NCI-H510A treated with DMSO at 0.1 percent for 48 hours (cell line): ENCODE data around the gene CD163.
"Not testable (repeated sequence)": the region's sequence is repeated elsewhere in the genome, so short reads cannot be mapped to it uniquely, and the experiment has no call there.

Experiments used
- DNase-seq: peaks from one replicate; lab custom pipeline; 2025; lab: John Stamatoyannopoulos, UW

Gene CD163

DNA sequence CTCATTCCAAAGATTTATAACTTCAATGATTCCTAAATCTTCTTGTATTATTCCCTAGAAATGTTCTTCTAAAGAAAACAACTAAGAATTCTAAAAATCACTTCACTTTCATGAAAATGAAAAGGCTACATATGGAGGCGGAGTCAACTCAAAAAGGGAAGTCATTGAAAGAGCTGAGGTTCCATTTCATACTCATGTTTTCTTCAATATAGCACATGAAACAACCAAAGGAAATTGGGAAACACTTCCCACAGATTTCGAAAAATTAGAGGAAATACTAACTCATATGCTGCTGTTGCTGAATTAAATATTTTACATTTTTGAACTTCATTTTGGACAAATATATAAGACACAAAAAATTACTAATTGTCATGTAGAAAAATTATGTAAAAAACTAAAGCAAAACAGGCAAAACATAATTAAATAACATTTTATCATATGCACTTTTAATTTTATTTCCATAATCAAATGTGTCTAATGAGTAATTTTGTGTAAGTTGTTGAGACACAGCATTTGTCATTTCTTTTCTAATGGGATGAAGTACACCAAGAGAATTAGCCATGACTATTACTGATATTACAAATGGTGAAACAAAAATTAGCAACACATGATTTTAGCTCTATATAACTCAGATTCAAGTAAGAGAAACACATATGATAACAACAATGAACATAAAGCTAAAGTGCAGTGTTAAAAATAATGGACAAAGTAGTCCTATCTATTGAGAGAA lies at the start of gene CD163:
Gene CD163, minus strand, starts transcription at position 92 of the 730 bp plus-strand sequence. Its CDS starts 87 bp downstream, at position 5.
- DNase-seq = no peak

DNA sequence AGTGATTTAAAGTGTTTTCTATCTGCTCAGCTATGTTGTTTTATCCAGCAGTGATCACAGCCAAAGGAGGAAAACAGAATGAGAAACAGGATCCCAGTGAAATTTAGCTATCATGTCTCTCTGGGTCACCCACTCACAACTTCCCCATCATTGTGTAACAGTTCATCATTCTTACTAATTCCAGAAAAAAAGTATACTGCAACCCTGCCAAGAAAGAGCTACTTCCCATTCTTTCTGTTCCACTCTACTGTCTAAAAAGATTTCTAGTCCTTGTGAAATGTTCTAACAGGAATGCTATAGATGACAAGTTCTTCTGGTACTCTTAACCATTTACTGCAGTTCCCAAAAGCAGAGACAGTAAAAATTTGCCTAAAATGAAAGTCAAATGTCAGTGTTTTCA lies 39.2 kb upstream of the CD163 start:
- DNase-seq = no peak

DNA sequence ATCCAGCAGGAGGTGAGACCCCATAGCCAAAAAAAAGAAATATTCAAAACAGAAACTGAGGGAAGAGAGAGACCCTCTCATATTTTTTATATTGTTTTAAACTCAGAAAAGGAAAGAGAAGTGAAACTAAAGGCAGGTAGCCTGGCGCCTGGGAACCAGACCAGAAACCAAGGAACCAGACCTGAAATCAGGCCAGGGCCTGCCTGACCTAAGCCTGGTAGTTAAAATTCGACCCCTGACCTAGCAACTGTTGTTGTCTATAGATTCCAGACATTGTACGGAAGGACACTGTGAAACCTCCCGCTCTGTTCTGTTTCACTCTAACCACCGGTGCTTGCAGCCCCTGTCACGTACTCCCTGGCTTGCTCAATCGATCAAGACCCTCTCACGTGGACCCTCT lies 38.5 kb upstream of the CD163 start:
- DNase-seq = no peak

DNA sequence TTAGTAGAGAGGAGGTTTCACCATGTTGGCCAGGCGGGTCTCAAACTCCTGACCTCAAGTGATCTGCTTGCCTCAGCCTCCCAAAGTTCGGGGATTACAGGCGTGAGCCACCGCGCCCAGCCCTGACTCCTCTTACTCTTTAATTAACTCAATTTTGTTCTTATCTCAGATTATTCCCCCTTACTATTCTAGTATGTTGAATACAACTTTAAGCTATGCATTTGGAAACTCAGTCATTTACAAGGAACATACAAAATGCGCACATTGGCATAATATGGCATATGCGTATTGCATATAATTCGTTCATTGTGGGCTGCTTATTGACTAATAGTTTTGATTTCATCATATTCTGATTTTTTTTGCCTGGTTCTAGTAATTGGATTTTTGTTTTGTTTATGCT lies 10.8 kb upstream of the CD163 start:
- no peak for DNase-seq

DNA sequence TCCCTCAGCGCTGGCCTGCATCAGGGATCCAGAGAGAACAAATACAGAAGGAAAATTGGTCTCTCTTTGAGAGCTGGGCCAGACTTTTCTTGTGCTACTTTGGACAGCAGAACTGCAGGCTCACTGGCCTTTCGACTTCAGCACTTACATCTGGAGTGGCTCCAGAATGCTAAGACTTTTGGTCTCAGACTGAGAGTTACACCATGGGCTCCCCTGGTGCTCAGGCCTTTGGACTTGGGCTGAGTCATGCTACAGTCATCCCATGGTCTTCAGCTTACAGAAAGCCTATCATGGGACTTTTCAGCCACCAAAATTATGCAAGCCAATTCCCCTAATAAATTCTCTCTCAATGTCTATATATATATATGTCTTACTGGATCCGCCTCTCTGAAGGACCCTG lies 9.0 kb upstream of the CD163 start:
- DNase-seq = no peak

DNA sequence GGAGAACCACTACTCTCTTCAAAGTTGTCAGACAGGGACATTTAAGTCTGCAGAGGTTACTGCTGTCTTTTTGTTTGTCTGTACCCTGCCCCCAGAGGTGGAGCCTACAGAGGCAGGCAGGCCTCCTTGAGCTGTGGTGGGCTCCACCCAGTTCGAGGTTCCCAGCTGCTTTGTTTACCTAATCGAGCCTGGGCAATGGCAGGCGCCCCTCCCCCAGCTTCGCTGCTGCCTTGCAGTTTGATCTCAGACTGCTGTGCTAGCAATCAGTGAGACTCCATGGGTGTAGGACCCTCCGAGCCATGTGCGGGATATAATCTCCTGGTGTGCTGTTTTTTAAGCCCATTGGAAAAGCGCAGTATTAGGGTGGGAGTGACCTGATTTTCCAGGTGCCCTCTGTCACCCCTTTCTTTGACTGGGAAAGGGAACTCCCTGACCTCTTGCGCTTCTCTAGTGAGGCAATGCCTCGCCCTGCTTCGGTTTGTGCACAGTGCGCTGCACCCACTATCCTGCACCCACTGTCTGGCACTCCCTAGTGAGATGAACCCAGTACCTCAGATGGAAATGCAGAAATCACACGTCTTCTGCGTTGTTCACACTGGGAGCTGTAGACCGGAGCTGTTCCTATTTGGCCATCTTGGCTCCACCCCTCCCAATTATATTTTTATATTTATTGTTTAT lies 6.4 kb upstream of the CD163 start:
- not testable (repeated sequence) for DNase-seq

DNA sequence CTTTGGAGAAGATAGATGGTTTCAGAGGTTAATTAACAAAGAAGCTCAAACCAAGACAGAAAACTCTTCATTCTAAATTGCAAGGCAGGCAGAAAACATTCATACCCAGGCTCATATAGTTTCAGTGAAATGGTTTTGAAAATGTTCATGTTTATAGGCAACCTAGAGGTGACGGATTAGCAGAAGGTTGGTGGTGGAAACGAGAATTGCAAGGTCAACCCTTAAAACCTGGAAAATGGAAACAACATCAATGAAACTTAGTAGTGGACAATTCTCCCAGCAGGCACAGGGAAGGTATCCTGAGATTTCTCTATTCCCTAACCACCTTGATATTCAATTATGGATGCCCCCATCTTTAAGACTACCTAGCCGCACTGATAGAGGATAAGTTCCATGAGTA lies 965 bp downstream of the CD163 start:
- no peak for DNase-seq

DNA sequence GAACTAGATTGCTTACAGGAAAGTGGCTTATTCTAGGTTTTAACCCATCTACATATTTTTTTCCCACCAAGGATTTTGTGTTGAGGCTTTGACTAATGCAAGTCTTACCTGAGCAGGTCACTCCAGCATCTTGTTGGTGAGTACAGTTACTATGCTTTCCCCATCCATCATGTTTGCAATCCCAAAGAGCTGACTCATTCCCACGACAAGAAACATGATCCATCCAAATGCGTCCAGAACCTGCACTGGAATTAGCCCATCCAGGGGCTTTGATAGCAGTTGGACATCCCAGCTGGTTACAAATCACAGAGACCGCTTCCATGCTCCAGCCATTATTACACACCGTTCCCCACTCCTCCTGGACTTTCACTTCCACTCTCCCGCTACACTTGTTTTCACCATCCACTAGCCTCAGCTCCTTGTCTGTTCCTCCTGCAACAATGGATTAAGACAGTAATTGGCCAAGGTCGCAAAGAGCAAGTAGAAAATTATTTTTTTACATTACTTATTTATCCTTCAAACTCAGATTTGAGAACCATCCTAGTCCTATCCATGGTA lies 2.5 kb downstream of the CD163 start:
- no peak for DNase-seq

DNA sequence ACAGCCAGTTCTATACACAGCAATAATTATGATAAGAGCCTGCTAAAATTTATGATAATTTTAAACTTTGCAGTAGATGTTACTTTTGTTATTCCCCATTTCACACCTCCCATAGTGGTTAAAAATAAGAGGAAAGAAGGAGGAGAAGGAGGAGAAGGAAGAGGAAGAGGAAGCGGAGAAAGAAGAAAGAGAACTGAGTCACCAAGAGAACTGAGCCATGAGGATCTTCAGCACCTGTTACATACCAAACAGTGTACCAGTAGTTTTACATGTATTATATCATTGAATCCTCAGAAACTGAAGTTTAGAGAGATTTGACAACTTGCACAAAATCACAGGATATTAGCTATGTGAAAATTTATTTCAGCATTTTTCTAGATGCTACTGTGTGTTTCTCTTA lies 3.9 kb downstream of the CD163 start:
- no peak for DNase-seq

DNA sequence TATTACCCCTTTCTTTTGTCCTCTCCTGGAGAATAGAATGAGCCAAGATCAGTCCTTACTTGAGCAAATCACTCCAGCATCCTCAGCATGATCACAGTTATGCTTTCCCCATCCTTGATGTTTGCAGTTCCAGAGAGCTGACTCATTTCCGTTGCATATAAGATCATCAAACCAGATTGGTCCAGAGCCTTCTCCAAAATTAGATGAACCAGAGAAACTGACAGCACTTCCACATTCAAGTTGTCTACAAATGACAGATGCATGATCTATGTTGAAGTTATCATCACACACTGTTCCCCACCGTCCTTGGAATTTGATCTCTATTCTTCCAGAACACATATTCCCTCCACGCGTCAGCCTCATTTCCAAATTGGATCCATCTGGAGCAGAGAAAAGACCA lies 4.8 kb downstream of the CD163 start:
- no peak for DNase-seq

DNA sequence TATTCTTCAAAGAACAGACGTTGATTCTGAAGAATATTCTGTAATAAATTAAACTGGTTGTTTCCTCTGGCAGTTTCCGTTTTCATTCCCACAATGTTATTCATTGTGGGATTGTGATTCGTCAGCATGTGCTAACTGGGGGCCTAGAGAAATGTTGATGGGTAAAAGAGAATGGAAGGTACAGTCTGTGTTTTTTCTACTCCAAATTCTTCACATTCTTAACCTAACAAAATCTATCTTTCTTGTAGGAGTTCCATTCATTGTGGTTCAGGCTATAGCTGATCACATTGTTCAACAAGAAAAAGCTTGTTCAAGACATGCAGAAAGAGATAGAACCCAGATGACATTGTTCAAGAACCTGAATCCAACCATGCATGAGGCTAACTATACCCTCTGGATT lies 5.9 kb downstream of the CD163 start:
- no peak for DNase-seq

DNA sequence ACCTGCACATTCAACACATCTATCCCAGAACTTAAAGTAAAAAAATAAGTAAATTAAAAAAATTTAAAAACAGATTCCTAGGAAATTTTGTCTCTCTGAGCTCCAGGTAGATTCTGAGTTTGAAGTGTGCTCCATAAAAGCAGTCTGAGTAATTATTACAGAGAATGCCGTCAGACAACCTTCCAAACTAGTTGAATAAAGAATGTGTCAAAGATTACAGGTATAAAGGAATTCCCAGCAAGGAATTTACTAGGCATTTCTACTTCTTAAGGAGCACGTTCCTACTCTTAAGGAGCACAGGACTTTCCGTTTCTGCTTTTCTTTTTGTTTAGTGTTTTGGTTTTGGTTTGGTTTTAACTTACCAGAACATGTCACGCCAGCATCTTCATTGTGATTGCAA lies 7.1 kb downstream of the CD163 start:
- no peak for DNase-seq

DNA sequence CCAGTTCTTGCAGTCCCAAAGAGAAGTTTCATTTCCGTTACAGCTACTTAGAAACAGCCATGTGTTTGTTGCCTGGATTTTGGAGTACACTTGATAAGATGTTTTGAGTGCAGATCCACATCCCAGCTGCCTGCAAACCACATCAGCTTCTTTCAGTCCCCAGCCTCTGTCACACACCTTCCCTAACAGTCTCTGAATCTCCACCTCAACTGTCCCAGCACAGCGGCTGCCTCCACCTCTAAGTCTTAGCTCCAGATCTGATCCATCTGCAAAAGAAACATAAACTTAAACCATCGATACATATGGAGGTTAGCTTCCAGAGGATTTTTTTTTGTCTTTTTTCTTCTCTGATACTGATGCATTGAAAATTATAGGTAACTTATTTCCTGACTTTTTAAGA lies 8.4 kb downstream of the CD163 start:
- DNase-seq = no peak

DNA sequence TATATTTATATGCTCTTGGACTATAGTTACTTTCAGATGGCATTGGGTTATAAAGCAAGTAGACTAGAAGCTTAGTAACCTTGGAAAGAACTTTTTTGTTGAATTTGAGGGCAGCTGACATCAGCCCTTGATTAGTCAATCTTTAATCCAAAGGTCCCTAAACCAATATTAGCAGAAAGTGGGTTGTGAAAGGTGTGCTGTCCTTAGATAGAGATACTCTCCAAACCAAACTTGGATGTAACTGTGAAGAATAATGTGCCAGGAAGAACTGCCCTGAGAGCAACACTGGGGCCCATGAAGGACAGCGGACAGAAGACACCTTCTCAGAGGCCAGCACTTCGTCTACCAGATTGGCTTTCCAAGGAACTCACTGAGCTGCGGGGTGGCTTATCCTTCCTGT lies 10.6 kb downstream of the CD163 start:
- DNase-seq = no peak

DNA sequence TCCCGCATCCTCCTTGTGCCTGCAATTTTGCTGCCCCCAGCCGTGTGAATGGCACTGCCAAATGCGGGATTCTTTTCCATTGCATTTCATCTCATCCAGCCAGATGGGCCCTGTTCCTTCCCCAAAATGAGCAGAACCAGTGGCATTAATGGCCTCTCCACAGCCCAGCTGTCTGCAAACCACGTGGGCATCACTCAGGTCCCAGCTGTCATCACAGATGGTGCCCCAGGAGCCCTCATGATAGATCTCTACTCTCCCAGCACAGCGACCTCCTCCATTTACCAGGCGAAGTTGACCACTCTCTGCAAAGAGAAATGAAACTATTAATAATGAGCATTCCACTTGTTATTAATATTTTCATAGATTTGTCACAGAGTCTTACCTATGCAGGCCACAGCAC lies 17.1 kb downstream of the CD163 start:
- no peak for DNase-seq

DNA sequence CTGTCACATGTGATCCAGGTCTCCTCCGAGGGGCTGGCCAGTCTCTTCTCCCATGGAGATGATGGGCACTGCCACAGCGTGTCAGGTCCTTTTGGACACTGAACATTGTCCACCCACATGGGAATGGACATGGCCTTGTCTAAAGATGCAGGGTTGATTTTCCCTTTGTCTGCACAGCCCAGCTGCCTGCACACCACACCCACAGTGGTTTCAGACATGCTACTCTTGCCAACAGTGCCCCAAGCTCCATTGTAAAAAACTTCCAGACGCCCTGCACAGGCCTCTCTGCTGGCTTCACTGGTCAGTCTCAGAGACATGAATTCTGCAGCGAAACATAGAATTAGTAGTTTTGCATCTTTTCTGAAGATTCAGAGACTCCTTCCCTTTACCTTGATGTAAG lies 18.5 kb downstream of the CD163 start:
- no peak for DNase-seq

DNA sequence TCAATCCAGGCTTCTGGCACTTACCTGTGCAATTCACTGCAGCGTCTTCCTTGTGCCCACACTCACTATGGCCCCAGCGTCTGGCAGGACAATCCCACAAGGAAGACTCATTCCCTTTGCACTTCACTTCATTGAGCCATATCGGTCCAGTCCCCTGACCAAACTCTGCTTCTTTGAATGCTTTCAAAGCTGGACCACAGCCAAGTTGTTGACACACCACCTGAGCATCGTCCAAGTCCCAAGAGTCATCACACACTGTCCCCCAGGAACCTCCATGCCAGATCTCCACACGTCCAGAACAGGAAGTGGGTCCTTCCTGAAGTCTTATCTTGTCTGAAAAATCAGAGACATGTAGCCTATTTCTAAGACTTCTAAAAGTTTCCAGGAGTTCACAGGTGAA lies 20.2 kb downstream of the CD163 start:
- DNase-seq = no peak

DNA sequence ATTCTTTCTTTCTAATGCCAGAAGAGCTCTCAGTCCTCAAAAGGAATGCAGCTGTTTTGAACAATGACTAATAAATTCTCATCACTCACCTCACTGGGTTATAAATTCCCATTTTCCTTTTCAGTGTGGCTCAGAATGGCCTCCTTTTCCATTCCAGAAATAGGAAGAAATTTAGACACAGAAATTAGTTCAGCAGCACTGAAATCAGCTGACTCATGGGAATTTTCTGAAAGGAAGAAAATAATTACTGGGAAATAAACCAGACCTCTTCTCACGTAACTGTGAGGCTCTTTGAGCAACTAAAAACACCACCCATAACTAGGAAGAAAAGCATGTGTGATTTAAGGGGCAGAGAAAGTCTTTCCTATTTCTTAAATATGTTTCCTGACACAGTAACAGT lies 23.8 kb downstream of the CD163 start:
- no peak for DNase-seq

DNA sequence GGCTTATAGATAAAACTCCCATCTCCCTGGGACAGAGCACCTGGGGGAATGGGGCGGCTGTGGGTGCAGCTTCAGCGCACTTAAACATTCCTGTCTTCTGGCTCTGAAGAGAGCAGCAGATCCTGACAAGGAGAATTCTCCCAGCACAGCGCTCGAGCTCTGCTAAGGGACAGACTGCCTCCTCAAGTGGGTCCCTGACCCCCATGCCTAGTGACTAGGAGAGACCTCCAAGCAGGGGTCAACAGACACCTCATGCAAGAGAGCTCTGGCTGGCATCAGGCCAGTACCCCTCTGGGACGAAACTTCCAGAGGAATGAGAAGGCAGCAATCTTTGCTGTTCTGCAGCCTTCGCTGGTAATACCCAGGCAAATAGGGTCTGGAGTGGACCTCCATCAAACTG lies 31.5 kb downstream of the CD163 start:
- no peak for DNase-seq

DNA sequence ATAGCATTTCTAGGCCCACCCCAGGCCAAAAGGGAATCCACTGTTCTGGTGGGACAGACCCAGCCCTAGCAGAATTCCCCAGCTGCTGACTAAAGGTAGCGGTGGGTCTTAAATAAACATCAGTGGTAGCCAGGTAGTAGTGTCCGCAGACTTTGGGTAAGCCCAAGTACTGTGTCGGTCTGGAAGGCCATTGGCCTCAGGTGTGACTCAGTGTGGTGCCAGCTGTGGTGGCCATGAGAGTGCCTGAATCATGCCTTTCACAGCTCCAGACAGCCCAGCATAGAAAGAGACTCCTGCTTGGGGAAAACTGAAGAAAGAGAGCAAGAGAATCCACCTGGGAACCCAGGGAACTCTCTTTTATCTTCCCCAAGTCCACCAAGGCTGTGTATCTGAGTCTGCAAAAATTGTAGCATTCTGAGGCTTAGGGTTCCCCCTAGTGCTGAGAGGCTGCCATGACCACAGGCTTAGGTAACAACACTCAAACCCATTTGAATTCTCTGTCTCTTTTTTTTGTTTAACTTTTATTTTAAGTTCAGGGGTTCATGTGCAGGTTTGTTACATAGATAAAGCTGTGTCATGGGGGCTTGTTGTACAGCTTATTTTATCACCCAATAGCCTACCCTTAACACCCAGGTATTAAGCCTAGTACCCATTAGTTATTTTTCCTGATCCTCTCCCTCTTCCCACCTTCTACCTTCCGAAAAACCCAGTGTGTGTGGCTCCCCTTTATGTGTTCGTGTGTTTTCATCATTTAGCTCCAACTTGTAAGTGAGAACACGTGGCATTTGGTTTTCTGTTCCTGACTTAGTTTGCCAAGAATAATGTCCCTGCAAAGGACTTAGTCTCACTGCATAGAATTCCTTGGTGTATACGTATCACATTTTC lies 43.0 kb downstream of the CD163 start:
- DNase-seq = peak; percentile 14

DNA sequence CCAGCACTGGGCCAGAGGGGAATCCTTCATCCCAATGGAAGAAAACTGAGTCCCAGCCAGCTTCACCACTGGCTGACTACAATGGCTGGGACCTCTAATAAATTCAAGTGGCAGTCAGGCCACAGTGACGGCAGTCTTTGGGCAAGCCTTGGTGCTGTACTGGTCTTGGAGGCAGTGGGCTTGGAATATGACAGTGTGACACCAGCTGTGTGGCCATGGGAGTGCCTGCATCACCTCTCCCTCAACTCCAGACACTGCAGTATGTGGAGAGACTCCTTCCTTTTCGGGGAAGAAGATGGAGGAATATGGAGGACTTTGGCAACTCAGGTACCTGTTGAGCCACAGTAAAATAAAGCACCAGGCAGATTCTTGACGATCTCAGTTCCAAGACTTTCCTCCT lies 43.6 kb downstream of the CD163 start:
- DNase-seq = no peak

DNA sequence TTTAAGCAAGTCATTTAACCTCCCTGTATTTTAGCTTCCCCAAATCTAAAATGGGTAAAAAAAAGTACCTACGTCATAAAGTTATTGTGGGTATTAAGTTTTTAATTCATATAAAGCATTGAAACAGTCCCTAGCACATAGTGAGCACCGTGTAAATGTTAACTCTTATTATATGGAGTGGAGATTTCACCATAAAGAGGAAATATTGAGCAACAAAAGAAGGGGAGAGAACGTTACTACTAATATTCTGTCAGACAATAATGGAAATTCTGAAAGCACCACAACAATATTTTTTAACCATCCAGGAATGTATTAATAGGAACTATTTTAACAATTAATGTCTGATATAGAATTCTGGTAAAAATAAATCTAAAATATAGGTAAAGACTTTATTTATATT lies 51.8 kb downstream of the CD163 start:
- DNase-seq = no peak

DNA sequence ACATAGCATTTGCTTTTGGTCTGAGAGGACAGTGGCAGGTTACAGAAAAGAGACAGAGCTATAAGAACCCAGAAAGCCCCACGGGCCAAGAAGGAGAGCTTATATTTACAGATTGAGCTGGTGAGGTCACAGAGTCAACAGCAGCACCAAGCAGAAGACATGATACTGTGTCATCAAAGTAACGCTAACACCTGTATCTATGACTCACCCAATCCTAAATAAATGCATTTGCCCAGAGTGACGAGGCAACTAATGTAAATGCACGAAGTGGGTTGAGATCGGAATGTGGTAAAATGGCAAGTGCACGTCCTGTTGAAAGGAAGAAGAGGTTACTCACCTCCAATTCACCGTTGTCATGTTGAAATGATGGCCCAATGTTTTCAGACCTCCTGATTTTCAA lies 52.9 kb downstream of the CD163 start:
- DNase-seq = no peak
